GM23338 (cell line): ENCODE measurements around the gene CSTB. TPM values are rescaled to one million over a fixed set of nuclear protein-coding genes. Genes with fewer than 3 reads are reported as not detected.
A peak's percentile ranks its signal among the peaks of the same experiment; 100 is the strongest.

Experiments used
- ATAC-seq: fragments of 200-7000 bp; cut with Tn5 transposase; 3 replicates; pipeline ENCODE4 v1.9.1; 2020
- DNase-seq: peaks from one replicate; pipeline ENCODE4 v3.0.0-alpha.2; 2015; ENCODE audit warnings: low spot score
- H2AFZ ChIP-seq: fragments of 200-600 bp; sonication (generic); 2 replicates; pipeline ENCODE4 v1.8.0; 2016; ENCODE audit warnings: antibody characterized with exemption, mild to moderate bottlenecking, moderate library complexity
- H3F3A ChIP-seq: fragments of 200-600 bp; sonication (generic); replicated peaks from 2 replicates; pipeline ENCODE4 v1.8.0; 2017; ENCODE audit warnings: antibody characterized with exemption, mixed run types, low read depth
- H3K27ac ChIP-seq: fragments of 200-600 bp; sonication (generic); 2 replicates; pipeline ENCODE4 v1.6.1; 2016; ENCODE audit warnings: low read depth
- H3K27me3 ChIP-seq: fragments of 200-600 bp; sonication (generic); 2 replicates; pipeline ENCODE4 v1.8.0; 2016; ENCODE audit warnings: mild to moderate bottlenecking, mixed run types, moderate library complexity; ENCODE audit not compliant: insufficient read depth
- H3K36me3 ChIP-seq: fragments of 200-600 bp; sonication (generic); 2 replicates; pipeline ENCODE4 v1.8.0; 2016; ENCODE audit warnings: mild to moderate bottlenecking; ENCODE audit not compliant: insufficient read depth
- H3K4me1 ChIP-seq: fragments of 200-600 bp; sonication (generic); 2 replicates; pipeline ENCODE4 v1.8.0; 2016; ENCODE audit warnings: mild to moderate bottlenecking, moderate library complexity; ENCODE audit not compliant: insufficient read depth
- H3K4me2 ChIP-seq: fragments of 200-600 bp; sonication (generic); 2 replicates; pipeline ENCODE4 v1.7.1; 2017; ENCODE audit warnings: mixed run types
- H3K4me3 ChIP-seq: fragments of 200-600 bp; sonication (generic); 2 replicates; pipeline ENCODE4 v1.6.1; 2016; ENCODE audit warnings: mixed run types
- H3K79me2 ChIP-seq: fragments of 200-600 bp; sonication (generic); replicated peaks from 2 replicates; pipeline ENCODE4 v1.8.0; 2017; ENCODE audit warnings: mild to moderate bottlenecking; ENCODE audit not compliant: insufficient read depth
- H3K9me2 ChIP-seq: fragments of 200-600 bp; sonication (generic); 2 replicates; pipeline ENCODE4 v1.8.0; 2017; ENCODE audit not compliant: insufficient read depth
- H4K20me1 ChIP-seq: fragments of 200-600 bp; sonication (generic); replicated peaks from 2 replicates; pipeline ENCODE4 v1.8.0; 2017; ENCODE audit warnings: mild to moderate bottlenecking; ENCODE audit not compliant: insufficient read depth
- H3K27ac Mint-ChIP-seq: 2 replicates; pipeline ENCODE4 v1.8.0; 2020; ENCODE audit warnings: inconsistent platforms, mild to moderate bottlenecking, moderate library complexity, mixed read lengths
- H3K27me3 Mint-ChIP-seq: 3 replicates; pipeline ENCODE4 v1.8.0; 2022; ENCODE audit warnings: low read depth, mild to moderate bottlenecking, moderate library complexity, mixed read lengths, inconsistent platforms; ENCODE audit not compliant: insufficient read depth, poor library complexity
- H3K36me3 Mint-ChIP-seq: 3 replicates; pipeline ENCODE4 v1.8.0; 2021; ENCODE audit warnings: low read depth, mild to moderate bottlenecking, inconsistent platforms, moderate library complexity, mixed read lengths
- H3K4me1 Mint-ChIP-seq: 3 replicates; pipeline ENCODE4 v1.8.0; 2020; ENCODE audit warnings: mild to moderate bottlenecking, inconsistent platforms, mixed read lengths
- H3K4me3 Mint-ChIP-seq: 3 replicates; pipeline ENCODE4 v1.8.0; 2021; ENCODE audit warnings: moderate library complexity, mild to moderate bottlenecking, inconsistent platforms, mixed read lengths
- H3K9me3 Mint-ChIP-seq: 3 replicates; pipeline ENCODE4 v1.8.0; 2020; ENCODE audit warnings: moderate library complexity, mild to moderate bottlenecking, inconsistent platforms, mixed read lengths
- CREB1 ChIP-seq: fragments of 250-450 bp; sonication (Bioruptor Pico); IDR thresholded peaks from 2 replicates; pipeline ENCODE4 v1.5.0; 2020; ENCODE audit warnings: low read depth, mild to moderate bottlenecking, moderate library complexity
- EZH2 ChIP-seq: fragments of 200-600 bp; sonication (generic); IDR thresholded peaks from one replicate; pipeline ENCODE4 v1.8.0; 2017; ENCODE audit warnings: antibody characterized with exemption, mild to moderate bottlenecking, low read depth; ENCODE audit not compliant: unreplicated experiment
- EZH2phosphoT487 ChIP-seq: fragments of 200-600 bp; sonication (generic); IDR thresholded peaks from one replicate; pipeline ENCODE4 v1.8.1; 2018; ENCODE audit warnings: antibody characterized with exemption; ENCODE audit not compliant: unreplicated experiment
- JUNB ChIP-seq: IDR thresholded peaks from one replicate; pipeline ENCODE4 v1.6.1; 2016; ENCODE audit warnings: antibody characterized with exemption; ENCODE audit not compliant: unreplicated experiment
- NANOG ChIP-seq: IDR thresholded peaks from 2 replicates; pipeline ENCODE4 v1.6.1; 2016; ENCODE audit warnings: antibody characterized with exemption, borderline replicate concordance
- POLR2AphosphoS5 ChIP-seq: IDR thresholded peaks from 2 replicates; pipeline ENCODE4 v1.6.1; 2016; ENCODE audit warnings: antibody characterized with exemption, low read depth
- STAT1 ChIP-seq: IDR thresholded peaks from one replicate; pipeline ENCODE4 v1.6.1; 2016; ENCODE audit warnings: antibody characterized with exemption; ENCODE audit not compliant: unreplicated experiment
- ZNF331 ChIP-seq: fragments of 250-450 bp; sonication (Bioruptor Pico); IDR thresholded peaks from 2 replicates; pipeline ENCODE4 v1.5.0; 2020; ENCODE audit warnings: low read depth, mild to moderate bottlenecking, moderate library complexity
- polyA plus RNA-seq: library from polyadenylated mRNA; unstranded; fragments of >200 nt; fragmentation: Nextera tagmentation; extraction: Ambion mirVana; gene quantifications from 2 replicates; pipeline ENCODE4 v1.2.1, GENCODE V29; 2016
- total RNA-seq: library from RNA; depleted of rRNA; stranded (reverse); fragments of >200 nt; shearing (Covaris generic); gene quantifications from 2 replicates; pipeline ENCODE4 v1.2.3, GENCODE V29; 2014
- TF ChIP-seq, protein P1 (sequence below), 2 experiments: fragments of 200-600 bp in 1 of 2; sonication (generic) in 1 of 2; conservative IDR thresholded peaks; 2 replicates each; pipeline versions ENCODE4 v1.5.1 to v1.6.1; 2016 to 2017; ENCODE audit warnings: antibody characterized with exemption in 2 of 2, low read depth in 2 of 2, mild to moderate bottlenecking in 2 of 2, moderate library complexity in 1 of 2
- TF ChIP-seq, protein P2 (sequence below): IDR thresholded peaks from one replicate; pipeline ENCODE4 v1.6.1; 2018; ENCODE audit warnings: antibody characterized with exemption; ENCODE audit not compliant: unreplicated experiment
- TF ChIP-seq, protein P3 (sequence below): IDR thresholded peaks from 2 replicates; pipeline ENCODE4 v1.6.1; 2016; ENCODE audit warnings: antibody characterized with exemption
- TF ChIP-seq, protein P4 (sequence below): fragments of 250-450 bp; sonication (Bioruptor Pico); IDR thresholded peaks from 2 replicates; pipeline ENCODE4 v1.5.0; 2020; ENCODE audit warnings: mild to moderate bottlenecking, moderate library complexity

The CSTB gene
- total and polyA plus RNA-seq, 2 experiments from 2014 or later = 10.0 to 142 TPM

DNA sequence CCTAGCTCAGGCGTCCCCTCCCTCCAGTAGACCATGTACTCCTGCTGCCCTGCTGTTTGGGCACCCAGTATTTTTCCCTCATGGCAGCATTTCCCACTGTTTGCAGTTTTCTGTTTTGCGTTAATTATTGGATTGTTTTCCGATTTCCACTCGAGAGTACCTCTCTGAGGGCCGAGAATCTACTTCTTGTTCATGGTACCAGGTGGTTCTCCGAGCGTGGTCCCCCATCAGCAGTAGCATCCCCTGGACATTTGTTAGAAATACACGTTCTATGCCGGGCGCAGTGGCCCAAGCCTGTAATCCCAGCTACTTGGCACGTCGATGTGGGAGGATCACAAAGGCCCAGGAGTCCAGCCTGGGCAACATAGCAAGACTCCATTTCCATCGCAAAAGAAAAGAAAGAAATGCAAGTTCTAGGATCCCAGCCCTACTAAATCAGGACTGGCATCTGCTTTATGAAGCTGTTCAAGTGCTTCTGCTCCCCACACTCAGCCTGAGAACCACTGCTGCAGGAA, 14.0 kb upstream of the CSTB start:
- H3K36me3 Mint-ChIP-seq = peaks cover 48% of the 10 kb centered on the region
- H3K4me3 Mint-ChIP-seq = peak overlapping the region; percentile 98
- Histone ChIP-seq H3K36me3 (peaks cover 16% of the 10 kb centered on the region), H3K4me3 (peak overlapping the region; percentile 99), H3F3A (no peaks in the 10 kb centered on the region), H3K4me1 (peaks cover 10% of the 10 kb centered on the region), H3K9me2 (no peaks in the 10 kb centered on the region), H4K20me1 (peaks cover 16% of the 10 kb centered on the region), H3K27ac (no peak overlapping the region), H3K4me2 (peak overlapping the region; percentile 100), H2AFZ (no peak overlapping the region), H3K79me2 (peaks cover 47% of the 10 kb centered on the region), H3K27me3 (no peaks in the 10 kb centered on the region)
- TF ChIP-seq CREB1 (CRISPR knock-in tag) = no peak
- TF ChIP-seq, protein P1, sequence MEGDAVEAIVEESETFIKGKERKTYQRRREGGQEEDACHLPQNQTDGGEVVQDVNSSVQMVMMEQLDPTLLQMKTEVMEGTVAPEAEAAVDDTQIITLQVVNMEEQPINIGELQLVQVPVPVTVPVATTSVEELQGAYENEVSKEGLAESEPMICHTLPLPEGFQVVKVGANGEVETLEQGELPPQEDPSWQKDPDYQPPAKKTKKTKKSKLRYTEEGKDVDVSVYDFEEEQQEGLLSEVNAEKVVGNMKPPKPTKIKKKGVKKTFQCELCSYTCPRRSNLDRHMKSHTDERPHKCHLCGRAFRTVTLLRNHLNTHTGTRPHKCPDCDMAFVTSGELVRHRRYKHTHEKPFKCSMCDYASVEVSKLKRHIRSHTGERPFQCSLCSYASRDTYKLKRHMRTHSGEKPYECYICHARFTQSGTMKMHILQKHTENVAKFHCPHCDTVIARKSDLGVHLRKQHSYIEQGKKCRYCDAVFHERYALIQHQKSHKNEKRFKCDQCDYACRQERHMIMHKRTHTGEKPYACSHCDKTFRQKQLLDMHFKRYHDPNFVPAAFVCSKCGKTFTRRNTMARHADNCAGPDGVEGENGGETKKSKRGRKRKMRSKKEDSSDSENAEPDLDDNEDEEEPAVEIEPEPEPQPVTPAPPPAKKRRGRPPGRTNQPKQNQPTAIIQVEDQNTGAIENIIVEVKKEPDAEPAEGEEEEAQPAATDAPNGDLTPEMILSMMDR (conservative IDR thresholded peaks at IDR 0.05; ENCODE audit: low read depth in 2 of 2) = no peak
- TF ChIP-seq, protein P2, sequence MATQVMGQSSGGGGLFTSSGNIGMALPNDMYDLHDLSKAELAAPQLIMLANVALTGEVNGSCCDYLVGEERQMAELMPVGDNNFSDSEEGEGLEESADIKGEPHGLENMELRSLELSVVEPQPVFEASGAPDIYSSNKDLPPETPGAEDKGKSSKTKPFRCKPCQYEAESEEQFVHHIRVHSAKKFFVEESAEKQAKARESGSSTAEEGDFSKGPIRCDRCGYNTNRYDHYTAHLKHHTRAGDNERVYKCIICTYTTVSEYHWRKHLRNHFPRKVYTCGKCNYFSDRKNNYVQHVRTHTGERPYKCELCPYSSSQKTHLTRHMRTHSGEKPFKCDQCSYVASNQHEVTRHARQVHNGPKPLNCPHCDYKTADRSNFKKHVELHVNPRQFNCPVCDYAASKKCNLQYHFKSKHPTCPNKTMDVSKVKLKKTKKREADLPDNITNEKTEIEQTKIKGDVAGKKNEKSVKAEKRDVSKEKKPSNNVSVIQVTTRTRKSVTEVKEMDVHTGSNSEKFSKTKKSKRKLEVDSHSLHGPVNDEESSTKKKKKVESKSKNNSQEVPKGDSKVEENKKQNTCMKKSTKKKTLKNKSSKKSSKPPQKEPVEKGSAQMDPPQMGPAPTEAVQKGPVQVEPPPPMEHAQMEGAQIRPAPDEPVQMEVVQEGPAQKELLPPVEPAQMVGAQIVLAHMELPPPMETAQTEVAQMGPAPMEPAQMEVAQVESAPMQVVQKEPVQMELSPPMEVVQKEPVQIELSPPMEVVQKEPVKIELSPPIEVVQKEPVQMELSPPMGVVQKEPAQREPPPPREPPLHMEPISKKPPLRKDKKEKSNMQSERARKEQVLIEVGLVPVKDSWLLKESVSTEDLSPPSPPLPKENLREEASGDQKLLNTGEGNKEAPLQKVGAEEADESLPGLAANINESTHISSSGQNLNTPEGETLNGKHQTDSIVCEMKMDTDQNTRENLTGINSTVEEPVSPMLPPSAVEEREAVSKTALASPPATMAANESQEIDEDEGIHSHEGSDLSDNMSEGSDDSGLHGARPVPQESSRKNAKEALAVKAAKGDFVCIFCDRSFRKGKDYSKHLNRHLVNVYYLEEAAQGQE = no peak
- TF ChIP-seq, protein P3, sequence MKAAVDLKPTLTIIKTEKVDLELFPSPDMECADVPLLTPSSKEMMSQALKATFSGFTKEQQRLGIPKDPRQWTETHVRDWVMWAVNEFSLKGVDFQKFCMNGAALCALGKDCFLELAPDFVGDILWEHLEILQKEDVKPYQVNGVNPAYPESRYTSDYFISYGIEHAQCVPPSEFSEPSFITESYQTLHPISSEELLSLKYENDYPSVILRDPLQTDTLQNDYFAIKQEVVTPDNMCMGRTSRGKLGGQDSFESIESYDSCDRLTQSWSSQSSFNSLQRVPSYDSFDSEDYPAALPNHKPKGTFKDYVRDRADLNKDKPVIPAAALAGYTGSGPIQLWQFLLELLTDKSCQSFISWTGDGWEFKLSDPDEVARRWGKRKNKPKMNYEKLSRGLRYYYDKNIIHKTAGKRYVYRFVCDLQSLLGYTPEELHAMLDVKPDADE = no peak
- TF ChIP-seq EZH2phosphoT487 = no peak
- TF ChIP-seq ZNF331 (CRISPR knock-in tag) = no peak
- TF ChIP-seq NANOG = no peak
- TF ChIP-seq POLR2AphosphoS5 = no peak
- no peak for TF ChIP-seq EZH2
- no peak for TF ChIP-seq JUNB
- TF ChIP-seq STAT1 = no peak
- TF ChIP-seq, protein P4, sequence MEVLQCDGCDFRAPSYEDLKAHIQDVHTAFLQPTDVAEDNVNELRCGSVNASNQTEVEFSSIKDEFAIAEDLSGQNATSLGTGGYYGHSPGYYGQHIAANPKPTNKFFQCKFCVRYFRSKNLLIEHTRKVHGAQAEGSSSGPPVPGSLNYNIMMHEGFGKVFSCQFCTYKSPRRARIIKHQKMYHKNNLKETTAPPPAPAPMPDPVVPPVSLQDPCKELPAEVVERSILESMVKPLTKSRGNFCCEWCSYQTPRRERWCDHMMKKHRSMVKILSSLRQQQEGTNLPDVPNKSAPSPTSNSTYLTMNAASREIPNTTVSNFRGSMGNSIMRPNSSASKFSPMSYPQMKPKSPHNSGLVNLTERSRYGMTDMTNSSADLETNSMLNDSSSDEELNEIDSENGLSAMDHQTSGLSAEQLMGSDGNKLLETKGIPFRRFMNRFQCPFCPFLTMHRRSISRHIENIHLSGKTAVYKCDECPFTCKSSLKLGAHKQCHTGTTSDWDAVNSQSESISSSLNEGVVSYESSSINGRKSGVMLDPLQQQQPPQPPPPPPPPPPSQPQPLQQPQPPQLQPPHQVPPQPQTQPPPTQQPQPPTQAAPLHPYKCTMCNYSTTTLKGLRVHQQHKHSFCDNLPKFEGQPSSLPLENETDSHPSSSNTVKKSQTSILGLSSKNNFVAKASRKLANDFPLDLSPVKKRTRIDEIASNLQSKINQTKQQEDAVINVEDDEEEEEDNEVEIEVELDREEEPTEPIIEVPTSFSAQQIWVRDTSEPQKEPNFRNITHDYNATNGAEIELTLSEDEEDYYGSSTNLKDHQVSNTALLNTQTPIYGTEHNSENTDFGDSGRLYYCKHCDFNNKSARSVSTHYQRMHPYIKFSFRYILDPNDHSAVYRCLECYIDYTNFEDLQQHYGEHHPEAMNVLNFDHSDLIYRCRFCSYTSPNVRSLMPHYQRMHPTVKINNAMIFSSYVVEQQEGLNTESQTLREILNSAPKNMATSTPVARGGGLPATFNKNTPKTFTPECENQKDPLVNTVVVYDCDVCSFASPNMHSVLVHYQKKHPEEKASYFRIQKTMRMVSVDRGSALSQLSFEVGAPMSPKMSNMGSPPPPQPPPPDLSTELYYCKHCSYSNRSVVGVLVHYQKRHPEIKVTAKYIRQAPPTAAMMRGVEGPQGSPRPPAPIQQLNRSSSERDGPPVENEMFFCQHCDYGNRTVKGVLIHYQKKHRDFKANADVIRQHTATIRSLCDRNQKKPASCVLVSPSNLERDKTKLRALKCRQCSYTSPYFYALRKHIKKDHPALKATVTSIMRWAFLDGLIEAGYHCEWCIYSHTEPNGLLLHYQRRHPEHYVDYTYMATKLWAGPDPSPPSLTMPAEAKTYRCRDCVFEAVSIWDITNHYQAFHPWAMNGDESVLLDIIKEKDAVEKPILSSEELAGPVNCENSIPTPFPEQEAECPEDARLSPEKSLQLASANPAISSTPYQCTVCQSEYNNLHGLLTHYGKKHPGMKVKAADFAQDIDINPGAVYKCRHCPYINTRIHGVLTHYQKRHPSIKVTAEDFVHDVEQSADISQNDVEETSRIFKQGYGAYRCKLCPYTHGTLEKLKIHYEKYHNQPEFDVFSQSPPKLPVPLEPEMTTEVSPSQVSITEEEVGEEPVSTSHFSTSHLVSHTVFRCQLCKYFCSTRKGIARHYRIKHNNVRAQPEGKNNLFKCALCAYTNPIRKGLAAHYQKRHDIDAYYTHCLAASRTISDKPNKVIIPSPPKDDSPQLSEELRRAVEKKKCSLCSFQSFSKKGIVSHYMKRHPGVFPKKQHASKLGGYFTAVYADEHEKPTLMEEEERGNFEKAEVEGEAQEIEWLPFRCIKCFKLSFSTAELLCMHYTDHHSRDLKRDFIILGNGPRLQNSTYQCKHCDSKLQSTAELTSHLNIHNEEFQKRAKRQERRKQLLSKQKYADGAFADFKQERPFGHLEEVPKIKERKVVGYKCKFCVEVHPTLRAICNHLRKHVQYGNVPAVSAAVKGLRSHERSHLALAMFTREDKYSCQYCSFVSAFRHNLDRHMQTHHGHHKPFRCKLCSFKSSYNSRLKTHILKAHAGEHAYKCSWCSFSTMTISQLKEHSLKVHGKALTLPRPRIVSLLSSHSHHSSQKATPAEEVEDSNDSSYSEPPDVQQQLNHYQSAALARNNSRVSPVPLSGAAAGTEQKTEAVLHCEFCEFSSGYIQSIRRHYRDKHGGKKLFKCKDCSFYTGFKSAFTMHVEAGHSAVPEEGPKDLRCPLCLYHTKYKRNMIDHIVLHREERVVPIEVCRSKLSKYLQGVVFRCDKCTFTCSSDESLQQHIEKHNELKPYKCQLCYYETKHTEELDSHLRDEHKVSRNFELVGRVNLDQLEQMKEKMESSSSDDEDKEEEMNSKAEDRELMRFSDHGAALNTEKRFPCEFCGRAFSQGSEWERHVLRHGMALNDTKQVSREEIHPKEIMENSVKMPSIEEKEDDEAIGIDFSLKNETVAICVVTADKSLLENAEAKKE = no peak
- no peak for DNase-seq
- peak overlapping the region; percentile 95 for H3K27ac Mint-ChIP-seq
- H3K27me3 Mint-ChIP-seq = peaks cover 13% of the 10 kb centered on the region
- ATAC-seq = no peak
- peaks cover 11% of the 10 kb centered on the region for H3K4me1 Mint-ChIP-seq
- H3K9me3 Mint-ChIP-seq = peaks cover 3% of the 10 kb centered on the region; the same call in 1 of the 3 replicates
